Dermis microvascular lymphatic vessel endothelial cell (primary cell): ENCODE data around the gene TCF12. TPM values are rescaled to one million over a fixed set of nuclear protein-coding genes. Genes with fewer than 3 reads are reported as not detected.
A peak's percentile ranks its signal among the peaks of the same experiment; 100 is the strongest.

ENCODE experiments used
- DNase-seq, 2 donors: peaks; one replicate each; pipeline versions ENCODE4 v3.0.0 to v3.0.0-alpha.2; 2010; ENCODE audit warnings: low read depth in 2 of 2
- total RNA-seq: library from RNA; depleted of rRNA; stranded (reverse); fragments of >200 nt; gene quantifications from 2 replicates; pipeline ENCODE4 v1.2.1, GENCODE V29; 2014

Gene TCF12
- total RNA-seq, 1 donor from 2014 or later = 56.9 TPM

DNA sequence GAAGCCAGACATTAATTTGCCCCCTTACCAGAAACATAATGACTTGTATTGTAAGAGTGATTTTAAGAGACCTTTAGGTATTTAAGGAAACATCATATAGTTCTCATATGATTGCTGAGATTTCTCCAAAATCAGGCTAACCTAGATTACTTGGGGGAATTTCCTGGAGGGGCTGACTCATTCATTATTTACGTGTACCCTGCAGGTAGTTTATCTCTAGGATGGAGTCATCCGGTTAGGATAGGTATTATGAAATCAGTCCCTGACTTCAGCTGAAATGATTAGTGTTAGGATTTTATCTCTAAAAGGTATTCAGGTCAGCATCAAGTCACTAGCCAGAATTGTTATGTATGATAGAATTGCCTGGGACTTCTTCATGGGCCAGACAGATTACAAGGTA is 97.5 kb downstream of the TCF12 start:
- DNase-seq = peak in 1 of 2 donors; percentile 29

- peak in 1 of 2 donors; percentile 50 for DNase-seq
Measured at GRCh38 chr15:57017024-57017423, 98.6 kb downstream of the TCF12 start.

- no peak for DNase-seq
Measured at GRCh38 chr15:57018151-57018550, 99.7 kb downstream of the TCF12 start.

- DNase-seq = peak in 1 of 2 donors; percentile 39
Measured at GRCh38 chr15:57019496-57020160, 101.2 kb downstream of the TCF12 start.

DNA sequence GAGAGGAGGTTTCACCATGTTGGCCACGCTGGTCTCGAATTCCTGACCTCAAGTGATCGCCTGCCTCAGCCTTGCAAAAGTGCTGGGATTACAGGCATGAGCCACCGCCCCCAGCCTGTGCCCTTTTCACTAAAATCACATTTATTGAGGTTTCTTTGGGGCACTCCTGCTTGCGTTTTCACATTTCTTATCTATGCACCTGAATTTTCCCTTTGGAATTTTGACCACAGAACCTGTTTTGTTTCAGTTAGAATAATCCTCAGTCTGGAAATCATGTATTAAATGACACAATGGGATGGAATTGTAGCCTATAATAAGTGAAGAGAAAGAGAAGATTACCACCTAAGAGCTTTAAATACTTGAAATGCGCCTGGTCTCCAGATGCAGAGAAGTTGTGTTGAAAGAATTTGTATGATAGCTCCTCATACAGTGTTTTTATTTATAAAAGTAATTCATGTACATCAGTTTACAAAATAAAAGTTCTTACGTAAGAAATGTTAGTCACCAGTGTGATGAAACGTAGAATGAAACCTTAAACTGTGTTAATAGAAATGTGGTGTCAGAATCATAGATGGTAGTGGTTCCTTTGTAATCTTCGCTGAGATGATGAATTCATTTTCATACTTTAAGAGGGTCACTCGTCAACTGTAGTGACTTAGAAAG is 107.0 kb downstream of the TCF12 start:
- DNase-seq = no peak

DNA sequence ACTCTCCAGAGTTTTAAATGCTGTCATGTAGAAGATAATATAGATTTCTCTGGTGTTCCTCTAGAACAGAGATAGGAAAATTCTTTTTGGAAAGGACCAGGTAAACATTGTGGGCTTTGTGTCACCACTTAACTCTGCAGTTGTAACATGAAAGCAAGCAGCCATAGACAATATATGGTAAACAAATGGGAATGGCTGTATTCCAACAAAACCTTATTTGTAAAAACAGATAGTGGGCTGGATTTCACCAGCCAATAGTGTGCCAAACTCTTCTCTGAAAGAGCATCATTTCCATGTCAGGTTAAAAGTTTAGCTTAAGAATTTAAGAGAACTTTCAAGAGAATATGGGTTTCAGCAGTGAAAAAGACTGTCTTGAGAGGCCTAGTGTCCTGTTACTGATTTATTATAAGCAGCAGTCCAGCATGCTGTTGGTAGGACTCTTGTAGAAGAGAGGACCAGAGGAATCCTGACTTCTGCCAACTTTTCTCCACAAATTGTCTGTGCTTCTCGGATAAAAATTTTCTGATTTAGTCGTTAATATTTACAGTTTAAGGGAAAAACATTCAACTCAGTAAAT is 107.7 kb downstream of the TCF12 start:
- no peak for DNase-seq

GRCh38 chr15:57027596-57027995 is 109.2 kb downstream of the TCF12 start:
- no peak for DNase-seq

GRCh38 chr15:57028176-57028575 is 109.7 kb downstream of the TCF12 start:
- DNase-seq = no peak

DNA sequence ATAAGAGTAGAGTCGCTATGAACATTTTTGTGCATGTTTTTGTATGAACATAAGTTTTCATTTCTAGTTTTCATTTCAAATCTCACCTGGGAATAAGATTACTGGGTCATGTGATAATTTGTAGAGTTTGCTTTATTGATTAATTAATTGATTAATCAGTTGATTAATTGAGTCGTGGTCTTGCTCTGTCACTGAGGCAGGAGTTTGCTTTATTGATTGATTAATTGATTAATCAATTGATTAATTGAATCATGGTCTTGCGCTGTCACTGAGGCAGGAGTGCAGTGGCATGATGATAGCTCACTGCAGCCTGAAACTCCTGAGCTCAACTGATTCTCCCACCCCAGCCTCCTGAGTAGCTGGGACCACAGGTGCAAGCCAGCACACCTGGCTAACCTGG is 111.6 kb downstream of the TCF12 start:
- DNase-seq = no peak

DNA sequence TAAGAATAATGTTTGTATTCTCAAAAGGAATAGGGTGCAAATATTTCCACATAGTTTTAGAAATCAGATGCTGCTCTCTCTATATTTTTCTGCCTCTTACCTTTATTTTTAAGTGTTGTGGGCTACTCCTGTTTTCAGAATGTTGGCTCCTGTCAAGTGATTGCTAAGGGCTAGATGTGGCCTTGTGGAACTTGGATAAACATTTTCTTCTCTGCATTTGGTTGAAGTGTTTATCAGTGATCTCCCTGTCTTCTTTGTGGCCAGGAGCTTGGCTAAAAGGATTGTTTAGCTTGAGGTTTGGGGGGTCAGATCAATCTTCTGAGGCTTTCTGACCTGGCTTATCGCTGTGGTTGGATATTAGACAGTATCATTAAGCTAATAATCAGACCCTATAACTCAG is 112.6 kb downstream of the TCF12 start:
- no peak for DNase-seq

DNA sequence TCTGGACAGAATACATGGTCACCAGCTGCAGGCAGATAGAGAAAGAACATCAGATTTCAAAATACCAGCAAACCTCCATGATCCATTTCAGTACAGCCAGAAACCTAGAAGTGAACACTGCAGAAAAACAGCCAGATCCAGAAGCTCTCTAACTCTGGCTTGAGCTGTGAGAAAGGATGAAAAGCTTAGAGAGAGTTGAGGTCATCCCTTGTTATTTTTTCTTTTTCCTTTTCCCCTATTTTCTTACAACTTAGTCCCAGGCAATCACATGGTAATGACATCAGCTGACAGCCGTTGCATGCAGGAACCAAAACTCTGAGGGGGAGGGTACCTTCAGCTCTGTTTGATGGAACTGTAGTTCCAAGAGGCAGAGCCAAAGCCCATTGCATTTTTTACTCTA is 113.2 kb downstream of the TCF12 start:
- DNase-seq = peak; percentile 56 to 88

DNA sequence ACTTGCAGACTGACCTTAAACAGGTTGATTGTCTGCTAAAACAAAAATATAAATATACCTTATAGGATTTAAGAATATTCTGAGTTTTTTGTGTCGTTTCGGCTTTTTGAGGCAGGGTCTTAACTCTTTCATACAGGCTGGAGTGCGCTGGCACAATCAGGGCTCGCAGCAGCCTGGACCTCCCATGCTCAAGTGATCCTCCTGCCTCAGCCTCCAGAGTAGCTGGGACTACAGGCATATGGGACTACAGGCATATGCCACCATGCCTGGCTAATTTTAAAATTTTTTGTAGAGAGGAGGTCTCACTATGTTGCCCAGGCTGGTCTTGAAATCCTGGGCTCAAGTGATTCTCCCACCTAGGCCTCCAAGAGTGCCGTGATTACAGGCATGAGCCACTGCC is 113.9 kb downstream of the TCF12 start:
- no peak for DNase-seq

- no peak for DNase-seq
Measured at GRCh38 chr15:57033715-57034439, 115.4 kb downstream of the TCF12 start.

DNA sequence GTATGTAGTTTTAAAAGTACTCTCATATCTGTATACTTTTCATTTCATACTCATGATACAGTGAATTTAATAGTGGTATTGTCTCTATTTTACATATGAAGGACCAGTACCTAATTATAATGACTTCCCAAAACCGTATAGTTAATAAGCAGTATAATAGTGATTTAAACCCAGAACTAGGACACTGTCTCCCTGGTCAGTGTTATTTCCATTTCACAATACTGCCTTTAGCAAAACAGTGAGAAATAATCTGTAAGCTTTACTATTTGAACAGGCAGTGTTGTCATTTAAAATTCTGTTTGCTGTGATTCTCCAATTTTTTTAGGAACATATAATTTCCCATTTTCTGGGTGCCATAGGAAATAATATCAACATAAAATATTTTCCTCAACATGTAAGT is 116.2 kb downstream of the TCF12 start:
- no peak for DNase-seq

DNA sequence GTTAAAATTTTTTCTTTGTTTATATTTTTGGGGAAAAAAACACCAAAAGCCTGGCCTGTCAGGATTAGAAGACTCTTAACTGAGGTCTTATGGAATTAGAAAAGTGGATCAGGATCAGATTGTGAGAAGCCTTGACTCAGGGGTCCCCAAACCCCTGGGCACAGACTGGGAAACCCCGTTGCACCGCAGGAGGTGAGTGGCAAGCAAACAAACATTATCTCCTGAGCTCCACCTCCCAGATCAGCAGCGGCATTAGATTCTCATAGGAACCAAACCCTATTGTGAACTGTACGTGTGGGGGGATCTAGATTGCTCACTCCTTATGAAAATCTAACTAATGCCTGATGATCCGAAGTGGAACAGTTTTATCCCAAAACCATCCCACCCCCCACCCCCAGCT is 117.2 kb downstream of the TCF12 start:
- DNase-seq = no peak

DNA sequence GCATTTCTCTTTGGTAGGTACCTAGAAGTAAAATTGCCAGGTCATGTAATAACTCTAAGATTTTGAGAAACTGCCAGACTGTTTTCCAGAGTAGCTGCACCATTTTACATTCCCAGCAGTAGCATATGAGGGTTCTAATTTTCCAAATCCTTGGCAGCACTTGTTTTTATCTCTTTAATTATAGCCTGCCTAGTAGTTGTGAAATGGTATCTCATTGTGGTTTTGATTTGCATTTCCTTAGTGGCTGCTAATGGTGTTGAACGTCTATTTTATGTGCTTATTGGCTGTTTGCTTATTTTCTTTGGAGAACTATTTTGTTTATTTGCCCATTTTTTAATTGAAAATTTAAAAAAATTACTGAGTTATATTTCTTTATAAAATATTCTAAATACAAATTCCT is 117.9 kb downstream of the TCF12 start:
- DNase-seq = no peak

- DNase-seq = no peak
Measured at GRCh38 chr15:57037548-57037947, 119.1 kb downstream of the TCF12 start.

- no peak for DNase-seq
Measured at GRCh38 chr15:57038040-57038439, 119.6 kb downstream of the TCF12 start.

GRCh38 chr15:57038496-57038895 is 120.1 kb downstream of the TCF12 start:
- DNase-seq = no peak

- DNase-seq = peak; percentile 41 to 53
Measured at GRCh38 chr15:57041416-57041815, 123.0 kb downstream of the TCF12 start.

DNA sequence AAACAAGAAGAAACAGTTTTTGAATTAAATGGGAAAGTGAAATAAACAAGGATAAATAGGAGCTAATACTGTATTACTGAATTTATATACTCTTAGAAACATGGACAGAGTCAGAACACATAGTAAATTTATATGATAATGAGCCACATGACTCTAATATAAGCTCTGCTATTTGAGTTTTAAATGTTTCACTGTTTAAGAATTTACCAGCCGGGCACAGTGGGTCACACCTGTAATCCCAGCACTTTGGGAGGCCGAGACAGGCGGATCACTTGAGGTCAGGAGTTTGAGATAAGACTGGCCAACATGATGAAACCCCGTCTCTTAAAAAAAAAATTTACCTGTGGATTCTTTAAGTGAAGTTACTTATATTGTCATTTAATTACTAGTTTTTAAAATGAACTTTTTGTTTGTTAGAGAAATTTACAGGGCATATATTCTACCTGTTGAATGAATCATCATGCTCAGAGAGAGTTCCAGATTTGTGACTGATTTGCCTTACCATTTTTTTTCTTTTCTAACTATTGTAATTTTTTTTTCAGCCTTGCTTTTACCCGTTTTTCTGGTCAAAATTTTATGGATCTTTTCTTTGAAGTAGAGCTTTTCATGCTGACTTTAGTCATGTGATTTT is 125.7 kb downstream of the TCF12 start:
- no peak for DNase-seq

DNA sequence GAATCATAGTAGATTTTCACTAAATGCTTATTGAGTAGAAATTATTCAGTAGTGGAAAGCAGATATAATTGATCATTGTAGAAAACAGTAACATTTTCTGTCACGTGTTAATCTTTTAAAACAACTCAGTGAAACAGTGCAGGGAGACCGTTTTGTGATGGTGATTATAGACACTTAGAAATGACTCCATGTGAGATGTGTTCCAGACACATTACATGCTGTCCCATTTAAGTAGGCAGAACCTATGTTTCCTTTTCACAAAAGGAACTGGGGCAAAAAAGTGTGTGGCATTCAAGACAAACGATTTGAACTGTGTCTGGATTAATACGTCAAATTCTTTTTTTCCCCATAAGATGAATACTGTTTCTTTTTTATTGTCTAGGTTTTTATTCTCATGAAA is 126.5 kb downstream of the TCF12 start:
- DNase-seq = no peak
